Panc1 (cell line): ENCODE results near the gene FPR2. TPM values are rescaled to one million over a fixed set of nuclear protein-coding genes. Genes with fewer than 3 reads are reported as not detected.
"Not testable (repeated sequence)": the region's sequence is repeated elsewhere in the genome, so short reads cannot be mapped to it uniquely, and the experiment has no call there.

Experiments used
- ATAC-seq: fragments of 200-7000 bp; cut with Tn5 transposase; 2 replicates; pipeline ENCODE4 v1.9.1; 2020; ENCODE audit warnings: mild to moderate bottlenecking, moderate library complexity
- BruUV-seq: library from RNA; stranded (reverse); fragments of 400-500 nt; replicated peaks from 2 replicates; lab custom pipeline; 2021; lab: Mats Ljungman, UMichigan
- CTCF ChIA-PET: fragments of 300-600 bp; sonication (Branson Sonifier 250); formaldehyde crosslinking; loops from one replicate; lab custom pipeline; 2022; ENCODE audit warnings: antibody characterized with exemption; lab: Charles Lee
- POLR2A ChIA-PET: fragments of 300-600 bp; sonication (Branson Sonifier 250); formaldehyde crosslinking; loops from one replicate; lab custom pipeline; 2022; ENCODE audit warnings: antibody characterized with exemption; lab: Charles Lee
- DNase-seq: peaks from one replicate; pipeline ENCODE4 v3.0.0-alpha.2; 2010; ENCODE audit warnings: low read depth, low spot score
- H3K27ac ChIP-seq: 2 replicates; pipeline ENCODE4 v1.5.1; 2011; ENCODE audit warnings: mild to moderate bottlenecking, low read length, inconsistent platforms
- H3K27me3 ChIP-seq: fragments of 200-500 bp; sonication (Bioruptor generic); 2 replicates; pipeline ENCODE4 v1.6.0; 2014; ENCODE audit warnings: low read length, inconsistent platforms; ENCODE audit not compliant: control insufficient read depth, insufficient read depth
- H3K36me3 ChIP-seq: fragments of 200-500 bp; sonication (Bioruptor generic); 2 replicates; pipeline ENCODE4 v1.5.1; 2014; ENCODE audit warnings: inconsistent platforms, mild to moderate bottlenecking, low read length, moderate library complexity; ENCODE audit not compliant: control insufficient read depth, insufficient read depth
- H3K4me1 ChIP-seq: 2 replicates; pipeline ENCODE4 v1.5.1; 2011; ENCODE audit warnings: inconsistent platforms, mild to moderate bottlenecking, low read length, moderate library complexity; ENCODE audit not compliant: control insufficient read depth, insufficient read depth
- H3K4me3 ChIP-seq, 2 experiments: 2 replicates each; pipeline ENCODE4 v1.5.1; 2011 to 2012; ENCODE audit warnings: low read depth in 2 of 2, low read length in 2 of 2, mild to moderate bottlenecking in 2 of 2, inconsistent platforms in 1 of 2, moderate library complexity in 1 of 2
- H3K9me3 ChIP-seq: fragments of 200-500 bp; sonication (Bioruptor generic); 2 replicates; pipeline ENCODE4 v1.5.1; 2014; ENCODE audit warnings: low read depth, mild to moderate bottlenecking, inconsistent platforms, low read length, moderate library complexity; ENCODE audit not compliant: control insufficient read depth, insufficient read depth
- POLR2AphosphoS5 ChIP-seq: IDR thresholded peaks from 2 replicates; pipeline ENCODE4 v1.6.1; 2012; ENCODE audit warnings: mild to moderate bottlenecking, low read depth, low read length, moderate library complexity
- REST ChIP-seq, 2 experiments: IDR thresholded peaks; 2 replicates each; pipeline ENCODE4 v1.6.1; 2011 to 2012; ENCODE audit warnings: low read depth in 2 of 2, control low read depth in 1 of 2, low read length in 1 of 2, mild to moderate bottlenecking in 1 of 2, moderate library complexity in 1 of 2; ENCODE audit not compliant: insufficient read depth in 1 of 2
- SIN3A ChIP-seq: IDR thresholded peaks from 2 replicates; pipeline ENCODE4 v1.6.1; 2012; ENCODE audit warnings: low read depth, mild to moderate bottlenecking, low read length, moderate library complexity, borderline replicate concordance; ENCODE audit not compliant: insufficient read depth
- TCF7L2 ChIP-seq: IDR thresholded peaks from 2 replicates; pipeline ENCODE4 v1.6.1; 2011; ENCODE audit warnings: mild to moderate bottlenecking, low read depth, low read length, inconsistent platforms
- in situ Hi-C: cut with HindIII; loops from 2 replicates; pipeline ENCODE4 v1.10.0; 2016; ENCODE audit warnings: low sequenced_read_pairs, low pct_unique_long_range_greater_than_20kb
- intact Hi-C: fragments of 100-400 bp; cut with micrococcal nuclease; formaldehyde crosslinking; loops from one replicate; pipeline ENCODE4 v1.10.0; 2022; ENCODE audit not compliant: unreplicated experiment
- total RNA-seq: library from RNA; stranded (reverse); gene quantifications from one replicate; pipeline ENCODE4 v1.2.1, GENCODE V29; 2021; ENCODE audit not compliant: unreplicated experiment
- TF ChIP-seq, protein P1 (sequence below): fragments of 450-650 bp; IDR thresholded peaks from 2 replicates; pipeline ENCODE4 v1.5.1; 2017; ENCODE audit warnings: mild to moderate bottlenecking

FPR2 gene
- total RNA-seq, 1 experiment from 2014 or later = not detected

DNA sequence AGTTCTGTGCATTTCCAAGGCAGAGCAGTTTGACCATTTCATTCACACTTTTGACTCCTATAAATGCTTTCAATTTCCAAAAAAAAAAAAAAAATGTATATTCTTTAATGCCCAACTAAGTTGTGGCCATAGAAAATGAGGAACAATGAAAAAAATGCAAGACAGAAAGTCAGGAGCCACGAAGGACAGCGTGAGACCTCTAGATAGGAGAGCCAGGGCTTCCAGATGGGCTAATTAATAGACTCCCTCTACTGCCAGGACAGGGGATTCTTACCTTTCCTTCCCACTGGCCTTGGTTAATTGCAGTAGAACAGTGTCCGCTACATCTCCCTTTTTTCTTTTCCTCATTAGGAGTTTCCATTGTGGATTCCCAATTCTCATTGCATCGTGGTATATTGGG, 42.5 kb downstream of the FPR2 start:
- DNase-seq (no peak), ATAC-seq (no peak)
- POLR2A ChIA-PET = no interaction called here
- TF ChIP-seq REST (IDR thresholded peaks at IDR 0.05; ENCODE audit: insufficient read depth in 1 of 2, low read depth in 2 of 2, low read length in 1 of 2) = no peak
- TF ChIP-seq TCF7L2 = no peak
- TF ChIP-seq POLR2AphosphoS5 = no peak
- TF ChIP-seq, protein P1, sequence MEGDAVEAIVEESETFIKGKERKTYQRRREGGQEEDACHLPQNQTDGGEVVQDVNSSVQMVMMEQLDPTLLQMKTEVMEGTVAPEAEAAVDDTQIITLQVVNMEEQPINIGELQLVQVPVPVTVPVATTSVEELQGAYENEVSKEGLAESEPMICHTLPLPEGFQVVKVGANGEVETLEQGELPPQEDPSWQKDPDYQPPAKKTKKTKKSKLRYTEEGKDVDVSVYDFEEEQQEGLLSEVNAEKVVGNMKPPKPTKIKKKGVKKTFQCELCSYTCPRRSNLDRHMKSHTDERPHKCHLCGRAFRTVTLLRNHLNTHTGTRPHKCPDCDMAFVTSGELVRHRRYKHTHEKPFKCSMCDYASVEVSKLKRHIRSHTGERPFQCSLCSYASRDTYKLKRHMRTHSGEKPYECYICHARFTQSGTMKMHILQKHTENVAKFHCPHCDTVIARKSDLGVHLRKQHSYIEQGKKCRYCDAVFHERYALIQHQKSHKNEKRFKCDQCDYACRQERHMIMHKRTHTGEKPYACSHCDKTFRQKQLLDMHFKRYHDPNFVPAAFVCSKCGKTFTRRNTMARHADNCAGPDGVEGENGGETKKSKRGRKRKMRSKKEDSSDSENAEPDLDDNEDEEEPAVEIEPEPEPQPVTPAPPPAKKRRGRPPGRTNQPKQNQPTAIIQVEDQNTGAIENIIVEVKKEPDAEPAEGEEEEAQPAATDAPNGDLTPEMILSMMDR = no peak
- no peak for TF ChIP-seq SIN3A
- CTCF ChIA-PET = no interaction called here
- Histone ChIP-seq H3K27me3 (no peaks in the 10 kb centered on the region), H3K4me3 (no peak overlapping the region), H3K36me3 (no peaks in the 10 kb centered on the region), H3K4me1 (no peaks in the 10 kb centered on the region), H3K27ac (no peak overlapping the region), H3K9me3 (no peaks in the 10 kb centered on the region)
- no TSS peak for BruUV-seq
- in situ Hi-C loops = no loop called here
- intact Hi-C loops = no loop called here

GRCh38 chr19:51803967-51804366, 43.0 kb downstream of the FPR2 start:
- H3K36me3 ChIP-seq = no peaks in the 10 kb centered on the region
- no peak overlapping the region for H3K4me3 ChIP-seq
- in situ Hi-C loops = no loop called here
- H3K9me3 ChIP-seq = no peaks in the 10 kb centered on the region
- intact Hi-C loops = no loop called here
- H3K27me3 ChIP-seq = no peaks in the 10 kb centered on the region
- BruUV-seq = no TSS peak
- no peaks in the 10 kb centered on the region for H3K4me1 ChIP-seq
- ChIA-PET POLR2A (no interaction called here), CTCF (no interaction called here)
- no peak for DNase-seq
- no peak for ATAC-seq
- TF ChIP-seq, protein P1 = no peak
- TF ChIP-seq TCF7L2 (no peak), SIN3A (no peak), POLR2AphosphoS5 (no peak), REST (IDR thresholded peaks at IDR 0.05; ENCODE audit: insufficient read depth in 1 of 2, low read depth in 2 of 2, low read length in 1 of 2) (no peak)
- H3K27ac ChIP-seq = no peak overlapping the region

GRCh38 chr19:51804789-51805188, 43.8 kb downstream of the FPR2 start:
- H3K27ac ChIP-seq, H3K27me3 ChIP-seq, BruUV-seq, intact Hi-C loops, CTCF ChIA-PET, in situ Hi-C loops, POLR2A ChIA-PET, H3K4me3 ChIP-seq, H3K9me3 ChIP-seq, DNase-seq, H3K36me3 ChIP-seq, H3K4me1 ChIP-seq, ATAC-seq: not testable (repeated sequence)

DNA sequence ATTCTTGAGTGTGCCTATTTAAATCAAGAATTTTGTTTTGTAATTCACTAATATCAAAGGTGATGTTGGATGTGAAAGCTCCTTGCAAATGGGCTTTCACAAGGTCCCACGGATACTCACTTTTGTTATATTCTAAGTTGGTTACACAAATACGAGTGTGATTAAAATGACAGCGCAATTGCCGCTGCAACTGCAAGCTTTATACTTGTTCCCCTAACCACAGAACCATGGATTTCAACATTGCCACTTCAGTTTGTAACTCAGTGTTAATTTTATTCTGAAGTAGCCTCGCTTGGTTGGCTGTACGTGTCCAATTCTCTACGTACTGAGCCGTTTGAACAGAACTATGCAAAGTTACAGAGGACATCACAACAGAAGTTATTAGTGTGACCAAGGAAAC, 44.4 kb downstream of the FPR2 start:
- H3K27me3 ChIP-seq, H3K27ac ChIP-seq, BruUV-seq, H3K9me3 ChIP-seq, H3K36me3 ChIP-seq, ATAC-seq, H3K4me1 ChIP-seq, DNase-seq, intact Hi-C loops, H3K4me3 ChIP-seq, CTCF ChIA-PET, in situ Hi-C loops, POLR2A ChIA-PET: not testable (repeated sequence)
